A549 (cell line): ENCODE data around the gene PGBD4. TPM values are rescaled to one million over a fixed set of nuclear protein-coding genes. Genes with fewer than 3 reads are reported as not detected.

Experiments
- ATAC-seq, 2 experiments: fragments of 200-7000 bp in 1 of 2; fragments of >200 bp in 1 of 2; cut with Nextera tagmentation in 1 of 2; cut with Tn5 transposase in 1 of 2; 3 replicates each; pipeline versions ENCODE4 v1.8.0 to v1.9.1; 2018 to 2020; ENCODE audit warnings: mild to moderate bottlenecking in 1 of 2, moderate library complexity in 1 of 2
- CTCF ChIA-PET: fragments of 300-600 bp; sonication (Branson Sonifier 250); formaldehyde crosslinking; extraction: SDS; loops from one replicate; lab custom pipeline; 2021; ENCODE audit warnings: antibody characterized with exemption, inconsistent platforms; lab: Yijun Ruan, JAX
- POLR2A ChIA-PET: fragments of 350-600 bp; formaldehyde crosslinking; extraction: SDS; loops from one replicate; lab custom pipeline; 2021; ENCODE audit warnings: antibody characterized with exemption, inconsistent platforms; lab: Yijun Ruan, JAX
- DNase-seq, 2 experiments: peaks; one replicate each; pipeline versions ENCODE4 v3.0.0 to v3.0.0-alpha.2; 2011 to 2016; ENCODE audit warnings: low read depth in 1 of 2, low spot score in 1 of 2
- FAIRE-seq: peaks from 2 replicates; lab custom pipeline; 2011; peaks lifted over from hg19 to GRCh38; lab: Jason Lieb, UNC
- H3K27ac ChIP-seq, 2 experiments: fragments of >200 bp; sonication (Bioruptor Twin); formaldehyde crosslinking; 3 replicates each; pipeline ENCODE4 v1.5.1; 2016 to 2017
- H3K4me1 ChIP-seq: fragments of >200 bp; sonication (Bioruptor Twin); formaldehyde crosslinking; 3 replicates; pipeline ENCODE4 v1.6.1; 2016
- H3K4me2 ChIP-seq: fragments of >200 bp; sonication (Bioruptor Twin); formaldehyde crosslinking; 3 replicates; pipeline ENCODE4 v1.6.1; 2016
- H3K4me3 ChIP-seq: fragments of >200 bp; sonication (Bioruptor Twin); formaldehyde crosslinking; 3 replicates; pipeline ENCODE4 v1.5.1; 2016
- H3K9me3 ChIP-seq: fragments of >200 bp; sonication (Bioruptor Twin); formaldehyde crosslinking; 3 replicates; pipeline ENCODE4 v1.6.1; 2016
- ATOH8 ChIP-seq: fragments of 250-450 bp; sonication (Bioruptor Pico); IDR thresholded peaks from 2 replicates; pipeline ENCODE4 v1.5.0; 2020; ENCODE audit warnings: low read depth, mild to moderate bottlenecking, moderate library complexity
- BHLHE40 ChIP-seq: IDR thresholded peaks from 2 replicates; pipeline ENCODE4 v1.6.1; 2012; ENCODE audit warnings: low read depth, low read length, inconsistent platforms
- CBX2 ChIP-seq: fragments of 200-600 bp; sonication (generic); IDR thresholded peaks from 2 replicates; pipeline ENCODE4 v1.6.1; 2016; ENCODE audit warnings: low read depth, mild to moderate bottlenecking, borderline replicate concordance
- CHD2 ChIP-seq: fragments of 150-350 bp; IDR thresholded peaks from 2 replicates; pipeline ENCODE4 v1.6.1; 2014; ENCODE audit warnings: low read length; ENCODE audit not compliant: partially characterized antibody
- CHD4 ChIP-seq: fragments of 200-600 bp; sonication (generic); IDR thresholded peaks from 2 replicates; pipeline ENCODE4 v1.6.1; 2016; ENCODE audit warnings: antibody characterized with exemption, mild to moderate bottlenecking, borderline replicate concordance
- E2F6 ChIP-seq: IDR thresholded peaks from 2 replicates; pipeline ENCODE4 v1.6.1; 2012; ENCODE audit warnings: low read depth, borderline replicate concordance
- EHF ChIP-seq: fragments of 250-450 bp; sonication (Bioruptor Pico); IDR thresholded peaks from 2 replicates; pipeline ENCODE4 v1.5.0; 2020; ENCODE audit warnings: mild to moderate bottlenecking
- EP300 ChIP-seq, 2 experiments: fragments of >200 bp; sonication (Bioruptor Twin); formaldehyde crosslinking; IDR thresholded peaks; 2 replicates in 1 of 2; 3 replicates in 1 of 2; pipeline ENCODE4 v1.6.1; 2016 to 2017
- ESRRA ChIP-seq: fragments of 150-350 bp; IDR thresholded peaks from 2 replicates; pipeline ENCODE4 v1.6.1; 2014; ENCODE audit warnings: mild to moderate bottlenecking, low read length, borderline replicate concordance
- FOXS1 ChIP-seq: fragments of 250-450 bp; sonication (Bioruptor Pico); IDR thresholded peaks from 2 replicates; pipeline ENCODE4 v1.5.0; 2020; ENCODE audit warnings: mild to moderate bottlenecking, moderate library complexity
- GATA3 ChIP-seq: IDR thresholded peaks from 2 replicates; pipeline ENCODE4 v1.6.1; 2012; ENCODE audit warnings: borderline replicate concordance
- HDAC2 ChIP-seq: fragments of 200-600 bp; sonication (generic); IDR thresholded peaks from 2 replicates; pipeline ENCODE4 v1.6.1; 2016
- HEYL ChIP-seq: fragments of 250-450 bp; sonication (Bioruptor Pico); IDR thresholded peaks from 2 replicates; pipeline ENCODE4 v1.8.0; 2021; ENCODE audit warnings: mild to moderate bottlenecking, moderate library complexity
- MAFK ChIP-seq: fragments of 450-650 bp; IDR thresholded peaks from 2 replicates; pipeline ENCODE4 v1.6.1; 2014; ENCODE audit not compliant: partially characterized antibody
- MAX ChIP-seq: IDR thresholded peaks from 2 replicates; pipeline ENCODE4 v1.6.1; 2012
- MYC ChIP-seq: IDR thresholded peaks from 2 replicates; pipeline ENCODE4 v1.6.1; 2012; ENCODE audit warnings: mild to moderate bottlenecking, inconsistent platforms, low read length, improper control_type of control experiment, borderline replicate concordance
- NPAS2 ChIP-seq: fragments of 250-450 bp; sonication (Bioruptor Pico); IDR thresholded peaks from 2 replicates; pipeline ENCODE4 v1.8.0; 2022; ENCODE audit warnings: mild to moderate bottlenecking, moderate library complexity, borderline replicate concordance
- PHF8 ChIP-seq: fragments of 200-600 bp; sonication (generic); IDR thresholded peaks from 2 replicates; pipeline ENCODE4 v1.6.1; 2016; ENCODE audit warnings: low read depth, mild to moderate bottlenecking, antibody characterized with exemption, moderate library complexity, borderline replicate concordance
- POLR2A ChIP-seq: IDR thresholded peaks from 2 replicates; pipeline ENCODE4 v1.6.1; 2012; ENCODE audit warnings: mild to moderate bottlenecking, low read length
- RCOR1 ChIP-seq: fragments of 150-350 bp; IDR thresholded peaks from 2 replicates; pipeline ENCODE4 v1.6.1; 2014; ENCODE audit warnings: antibody characterized with exemption, low read length, low read depth
- RFX5 ChIP-seq: fragments of 450-650 bp; IDR thresholded peaks from 2 replicates; pipeline ENCODE4 v1.7.1; 2014; ENCODE audit warnings: antibody characterized with exemption, mild to moderate bottlenecking, moderate library complexity
- RNF2 ChIP-seq: fragments of 200-600 bp; sonication (generic); IDR thresholded peaks from 2 replicates; pipeline ENCODE4 v1.6.1; 2016; ENCODE audit warnings: low read depth, mild to moderate bottlenecking, antibody characterized with exemption, moderate library complexity, borderline replicate concordance
- SREBF2 ChIP-seq: fragments of 450-650 bp; IDR thresholded peaks from 2 replicates; pipeline ENCODE4 v1.6.1; 2014; ENCODE audit warnings: mild to moderate bottlenecking, moderate library complexity
- TFCP2L1 ChIP-seq: fragments of 250-450 bp; sonication (Bioruptor Pico); IDR thresholded peaks from 2 replicates; pipeline ENCODE4 v1.5.0; 2021; ENCODE audit warnings: mild to moderate bottlenecking
- ZC3H11A ChIP-seq: fragments of 450-650 bp; IDR thresholded peaks from 2 replicates; pipeline ENCODE4 v1.6.1; 2014; ENCODE audit warnings: antibody characterized with exemption, mild to moderate bottlenecking
- ZSCAN20 ChIP-seq: fragments of 250-450 bp; sonication (Bioruptor Pico); IDR thresholded peaks from 2 replicates; pipeline ENCODE4 v1.8.0; 2022; ENCODE audit warnings: mild to moderate bottlenecking, moderate library complexity
- WGBS: methylation state at CpG from one replicate; pipeline ENCODE4 v1.1.6; 2017; ENCODE audit errors: missing lambda C conversion rate; 5-methylcytosine and 5-hydroxymethylcytosine counted together
- polyA plus RNA-seq, 4 experiments: library from polyadenylated mRNA; depleted of rRNA in 3 of 4; stranded (reverse); fragments of >200 nt; fragmentation: RNase III in 1 of 4; extraction: RNeasy Plus Mini Kit Qiagen cat#74134 plus additional on column Dnase treatment in 1 of 4; gene quantifications; 2 replicates in 3 of 4; 3 replicates in 1 of 4; pipeline ENCODE4 v1.2.3, GENCODE V29; 2011 to 2017
- TF ChIP-seq, protein P1 (sequence below): fragments of 150-350 bp; IDR thresholded peaks from 2 replicates; pipeline ENCODE4 v1.6.1; 2014; ENCODE audit warnings: low read depth, mild to moderate bottlenecking, low read length

PGBD4 gene
- polyA plus RNA-seq, 2 of the 4 experiments (the other 2 are of a cell fraction): 4.0 to 4.7 TPM

DNA sequence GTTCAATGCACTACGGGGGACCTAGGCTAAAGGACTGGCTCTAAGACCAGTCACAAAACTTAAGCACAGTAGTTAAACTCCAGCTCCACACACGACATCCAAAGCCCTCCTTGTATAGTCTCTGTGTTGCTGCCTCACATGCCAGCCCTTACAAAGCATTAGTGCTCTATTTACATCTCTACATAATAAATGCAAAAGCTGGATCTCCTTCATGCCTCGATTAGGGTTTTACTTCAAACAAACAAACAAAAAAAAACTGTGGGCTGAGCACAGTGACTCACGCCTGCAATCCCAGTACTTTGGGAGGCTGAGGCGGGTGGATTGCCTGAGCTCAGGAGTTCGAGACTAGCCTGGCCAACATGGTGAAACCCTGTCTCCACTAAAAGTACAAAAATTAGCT lies 9.6 kb downstream of the PGBD4 start:
- ChIA-PET POLR2A (interaction anchor here (1.2 to 3.0 kb wide), 2 partner anchors 10 to 98 kb away, joined by 4 to 35 read pairs; partner anchors contain the start of genes EMC7, KATNBL1 and PGBD4), CTCF (interaction anchor here (0.8 to 11.3 kb wide), 7 partner anchors 10 to 249 kb away, joined by 3 to 223 read pairs (median 4); partner anchors contain the start of genes EMC7, KATNBL1 and PGBD4)
- no peak for TF ChIP-seq HDAC2
- FAIRE-seq (no peak), ATAC-seq (peak in 1 of 2 experiments; percentile 14; a peak in 1 of 6 replicates), DNase-seq (no peak)
- no peak overlapping the region for H3K4me3 ChIP-seq
- H3K4me1 ChIP-seq: no peaks in the 10 kb centered on the region
- no peak overlapping the region for H3K4me2 ChIP-seq
- 52% methylated on average over 6 of the region's 6 CpGs for WGBS
- H3K9me3 ChIP-seq: no peaks in the 10 kb centered on the region
- H3K27ac ChIP-seq: no peak overlapping the region

GRCh38 chr15:34114215-34114614 lies 12.3 kb downstream of the PGBD4 start:
- Histone ChIP-seq H3K9me3 (no peaks in the 10 kb centered on the region), H3K4me1 (no peaks in the 10 kb centered on the region), H3K27ac (no peak overlapping the region), H3K4me3 (no peak overlapping the region), H3K4me2 (no peak overlapping the region)
- TF ChIP-seq ZSCAN20 (CRISPR knock-in tag) (no peak), TFCP2L1 (CRISPR knock-in tag) (no peak), MAX (no peak), RCOR1 (no peak), PHF8 (no peak), CHD4 (no peak), RNF2 (no peak), MYC (no peak), HEYL (CRISPR knock-in tag) (no peak), EHF (no peak)
- FAIRE-seq (no peak), ATAC-seq (no peak), DNase-seq (no peak)
- CTCF ChIA-PET: interaction anchor here (0.6 to 11.3 kb wide), 5 partner anchors 11 to 253 kb away, joined by 3 to 223 read pairs (median 3); partner anchors contain the start of genes EMC4, KATNBL1 and LPCAT4
- WGBS: 46% methylated on average over 2 of the region's 2 CpGs
- POLR2A ChIA-PET: interaction anchor here (0.7 kb wide), 1 partner anchor 95 kb away, joined by 3 read pairs; no protein-coding TSS in a partner anchor

DNA sequence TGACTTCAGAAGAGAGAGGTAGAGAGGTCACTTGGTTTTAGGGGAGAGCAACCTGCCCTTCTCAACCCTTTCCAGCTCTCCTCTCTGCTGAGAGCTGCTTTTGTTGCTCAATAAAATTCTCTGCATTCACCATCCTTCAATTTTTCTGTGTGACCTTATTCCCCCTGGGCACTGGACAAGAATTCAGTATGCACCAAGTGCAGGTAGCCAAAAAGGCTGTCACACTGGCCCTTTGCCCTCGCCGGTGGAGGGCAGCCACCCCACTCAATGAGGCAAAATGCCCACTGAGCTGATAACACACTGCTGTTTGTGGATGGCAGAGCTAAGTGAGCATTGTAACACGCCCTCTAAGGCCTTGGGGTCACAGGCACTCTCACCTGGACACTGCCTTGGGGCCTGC lies 12.9 kb downstream of the PGBD4 start:
- WGBS: 67% methylated on average over 2 of the region's 3 CpGs

GRCh38 chr15:34116620-34117019 lies 14.7 kb downstream of the PGBD4 start:
- TF ChIP-seq ESRRA (no peak), BHLHE40 (no peak), CHD2 (no peak), ATOH8 (no peak), ZC3H11A (no peak), MAFK (no peak), CBX2 (no peak), FOXS1 (CRISPR knock-in tag) (no peak)
- TF ChIP-seq, protein P1, sequence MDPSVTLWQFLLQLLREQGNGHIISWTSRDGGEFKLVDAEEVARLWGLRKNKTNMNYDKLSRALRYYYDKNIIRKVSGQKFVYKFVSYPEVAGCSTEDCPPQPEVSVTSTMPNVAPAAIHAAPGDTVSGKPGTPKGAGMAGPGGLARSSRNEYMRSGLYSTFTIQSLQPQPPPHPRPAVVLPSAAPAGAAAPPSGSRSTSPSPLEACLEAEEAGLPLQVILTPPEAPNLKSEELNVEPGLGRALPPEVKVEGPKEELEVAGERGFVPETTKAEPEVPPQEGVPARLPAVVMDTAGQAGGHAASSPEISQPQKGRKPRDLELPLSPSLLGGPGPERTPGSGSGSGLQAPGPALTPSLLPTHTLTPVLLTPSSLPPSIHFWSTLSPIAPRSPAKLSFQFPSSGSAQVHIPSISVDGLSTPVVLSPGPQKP: no peak
- DNase-seq: no peak
- ChIA-PET POLR2A (no interaction called here), CTCF (interaction anchor here (1.4 to 4.3 kb wide), 2 partner anchors 93 to 251 kb away, joined by 4 to 26 read pairs; partner anchors contain the start of genes KATNBL1 and LPCAT4)
- FAIRE-seq: no peak
- ATAC-seq: no peak
- WGBS: 75% methylated on average over 2 of the region's 2 CpGs
- Histone ChIP-seq H3K27ac (no peak overlapping the region), H3K4me1 (no peaks in the 10 kb centered on the region), H3K4me3 (no peak overlapping the region), H3K4me2 (no peak overlapping the region), H3K9me3 (no peaks in the 10 kb centered on the region)

More for the DNA sequence above, 12.9 kb downstream of the PGBD4 start:
- no peak overlapping the region for H3K4me2 ChIP-seq
- H3K4me3 ChIP-seq: no peak overlapping the region
- ATAC-seq: no peak; a peak in 2 of 6 replicates
- no peaks in the 10 kb centered on the region for H3K4me1 ChIP-seq
- no peak overlapping the region for H3K27ac ChIP-seq
- TF ChIP-seq SREBF2 (no peak), RFX5 (no peak), E2F6 (no peak), POLR2A (no peak), NPAS2 (CRISPR knock-in tag) (no peak), EP300 (IDR thresholded peaks at IDR 0.05) (no peak), GATA3 (no peak), FOXS1 (CRISPR knock-in tag) (no peak), MYC (no peak)
- TF ChIP-seq, all 56 proteins: peak for 0
- POLR2A ChIA-PET: no interaction called here
- no peaks in the 10 kb centered on the region for H3K9me3 ChIP-seq
- CTCF ChIA-PET: interaction anchor here (0.6 to 11.3 kb wide), 3 partner anchors 85 to 253 kb away, joined by 3 to 223 read pairs (median 11); partner anchors contain the start of genes KATNBL1 and LPCAT4
- FAIRE-seq: no peak
- no peak for DNase-seq
